HepG2 (cell line): ENCODE measurements around the gene DCST2. TPM values are rescaled to one million over a fixed set of nuclear protein-coding genes. Genes with fewer than 3 reads are reported as not detected.

Experiments used
- ARNT2 ChIP-seq: sonication (generic); formaldehyde crosslinking; IDR thresholded peaks from 2 replicates; pipeline ENCODE4 v1.8.0; 2022; ENCODE audit warnings: mild to moderate bottlenecking, low read depth, missing genetic modification reagents, moderate library complexity
- ARNTL ChIP-seq: sonication (generic); formaldehyde crosslinking; IDR thresholded peaks from 2 replicates; pipeline ENCODE4 v1.4.0; 2020; ENCODE audit warnings: mild to moderate bottlenecking, missing genetic modification reagents
- ATF7-NPFF ChIP-seq: sonication (generic); formaldehyde crosslinking; IDR thresholded peaks from 2 replicates; pipeline ENCODE4 v1.8.1; 2023; ENCODE audit warnings: mild to moderate bottlenecking, low read depth, missing genetic modification reagents, moderate library complexity
- BCL3 ChIP-seq: sonication (generic); formaldehyde crosslinking; IDR thresholded peaks from 2 replicates; pipeline ENCODE4 v1.5.1; 2020; ENCODE audit warnings: mild to moderate bottlenecking, missing genetic modification reagents, moderate library complexity
- BHLHE40 ChIP-seq: IDR thresholded peaks from 2 replicates; pipeline ENCODE4 v1.6.1; 2011; ENCODE audit warnings: low read length, improper control_type of control experiment
- GFI1 ChIP-seq: sonication (generic); formaldehyde crosslinking; IDR thresholded peaks from 2 replicates; pipeline ENCODE4 v1.5.0; 2020; ENCODE audit warnings: missing genetic modification reagents, mild to moderate bottlenecking, borderline replicate concordance
- HDAC6 ChIP-seq: fragments of 200-600 bp; sonication (generic); IDR thresholded peaks from 2 replicates; pipeline ENCODE4 v1.7.0; 2017; ENCODE audit warnings: mild to moderate bottlenecking, antibody characterized with exemption, low read length, low read depth
- HOXA3 ChIP-seq: sonication (generic); formaldehyde crosslinking; IDR thresholded peaks from 2 replicates; pipeline ENCODE4 v1.5.0; 2020; ENCODE audit warnings: missing genetic modification reagents
- MAX ChIP-seq: IDR thresholded peaks from 2 replicates; pipeline ENCODE4 v1.6.1; 2012; ENCODE audit warnings: inconsistent platforms
- MIER3 ChIP-seq: IDR thresholded peaks from 2 replicates; pipeline ENCODE4 v1.6.1; 2016; ENCODE audit warnings: missing compliant biosample characterization, borderline replicate concordance
- NAIF1 ChIP-seq: sonication (generic); formaldehyde crosslinking; IDR thresholded peaks from 2 replicates; pipeline ENCODE4 v1.5.0; 2020; ENCODE audit warnings: mild to moderate bottlenecking, missing genetic modification reagents, borderline replicate concordance
- SAP130 ChIP-seq: IDR thresholded peaks from 2 replicates; pipeline ENCODE4 v1.6.1; 2016; ENCODE audit warnings: low read depth
- SP2 ChIP-seq: sonication (generic); formaldehyde crosslinking; IDR thresholded peaks from 2 replicates; pipeline ENCODE4 v1.5.1; 2020; ENCODE audit warnings: mild to moderate bottlenecking, missing genetic modification reagents
- SP5 ChIP-seq: IDR thresholded peaks from 2 replicates; pipeline ENCODE4 v1.6.1; 2016; ENCODE audit warnings: low read depth, borderline replicate concordance
- TFDP1 ChIP-seq: IDR thresholded peaks from 2 replicates; pipeline ENCODE4 v1.6.1; 2016; ENCODE audit warnings: missing compliant biosample characterization, missing genetic modification reagents, borderline replicate concordance
- THAP8 ChIP-seq: sonication (generic); formaldehyde crosslinking; IDR thresholded peaks from 2 replicates; pipeline ENCODE4 v1.5.1; 2020; ENCODE audit warnings: missing genetic modification reagents, mild to moderate bottlenecking, borderline replicate concordance
- WIZ ChIP-seq: sonication (generic); formaldehyde crosslinking; IDR thresholded peaks from 2 replicates; pipeline ENCODE4 v1.5.1; 2020; ENCODE audit warnings: mild to moderate bottlenecking, missing genetic modification reagents
- ZBTB25 ChIP-seq: IDR thresholded peaks from 2 replicates; pipeline ENCODE4 v1.6.1; 2018; ENCODE audit warnings: missing genetic modification reagents
- ZFP91 ChIP-seq: sonication (generic); formaldehyde crosslinking; IDR thresholded peaks from 2 replicates; pipeline ENCODE4 v1.9.0; 2022; ENCODE audit warnings: missing genetic modification reagents, mild to moderate bottlenecking, borderline replicate concordance
- ZNF274 ChIP-seq: sonication (generic); formaldehyde crosslinking; IDR thresholded peaks from 2 replicates; pipeline ENCODE4 v1.5.1; 2020; ENCODE audit warnings: mild to moderate bottlenecking, missing genetic modification reagents
- ZNF282 ChIP-seq: fragments of 450-650 bp; IDR thresholded peaks from 2 replicates; pipeline ENCODE4 v1.6.1; 2018; ENCODE audit not compliant: partially characterized antibody
- ZNF652 ChIP-seq: IDR thresholded peaks from 2 replicates; pipeline ENCODE4 v1.6.1; 2016; ENCODE audit warnings: low read depth, borderline replicate concordance
- polyA plus RNA-seq, 8 experiments: library from polyadenylated mRNA; depleted of rRNA in 3 of 8; stranded (reverse) in 7 of 8; unstranded in 1 of 8; fragments of >200 nt; fragmentation: Illumina TruSeq in 4 of 8; extraction: Trizol in 4 of 8; gene quantifications; 2 replicates each; pipeline versions ENCODE4 v1.2.1 to v1.2.3, GENCODE V29; 2011 to 2016; ENCODE audit warnings: low read depth in 4 of 8, missing spikeins in 1 of 8, mixed read lengths in 1 of 8; ENCODE audit not compliant: insufficient read depth in 1 of 8
- total RNA-seq, 5 experiments: library from RNA; depleted of rRNA; stranded (reverse); fragments of >200 nt; fragmentation: Illumina TruSeq; extraction: Trizol; gene quantifications; 2 replicates each; pipeline ENCODE4 v1.2.3, GENCODE V29; 2016; ENCODE audit warnings: low read depth in 1 of 5

The DCST2 gene
- total and polyA plus RNA-seq, 2 of the 13 experiments (the other 11 are each of a cell fraction or from before 2014, with no cell fraction given) = 0.74 TPM; not detected in 1

GRCh38 chr1:155080312-155081228, 47.0 kb upstream of the DCST2 start (continued):
- TF ChIP-seq SP5 (CRISPR knock-in tag) (peak; percentile 28; the same call in 1 of the 2 replicates), SAP130 (peak; percentile 19; the same call in 1 of the 2 replicates), HOXA3 (peak; percentile 12; the same call in 1 of the 2 replicates), ZNF274 (CRISPR knock-in tag) (no peak), GFI1 (CRISPR knock-in tag) (no peak), ATF7-NPFF (0 out of 2 replicates have a peak, but pooled peaks have one; percentile 42), SP2 (CRISPR knock-in tag) (no peak), MAX (peak; percentile 41; the same call in 1 of the 2 replicates), WIZ (CRISPR knock-in tag) (no peak), HDAC6 (no peak), ZBTB25 (no peak), ZFP91 (CRISPR knock-in tag) (0 out of 2 replicates have a peak, but pooled peaks have one; percentile 20), ZNF652 (no peak), NAIF1 (CRISPR knock-in tag) (no peak), ZNF282 (no peak), ARNT2 (CRISPR knock-in tag) (peak; percentile 53; the same call in 1 of the 2 replicates), MIER3 (CRISPR knock-in tag) (no peak), BCL3 (no peak), BHLHE40 (peak; percentile 94), TFDP1 (0 out of 2 replicates have a peak, but pooled peaks have one; percentile 22), THAP8 (CRISPR knock-in tag) (peak; percentile 95), ARNTL (peak; percentile 88)
